ENCODE results near the gene ATP1A3. TPM values are rescaled to one million over a fixed set of nuclear protein-coding genes. Genes with fewer than 3 reads are reported as not detected.

Gene ATP1A3
- total RNA-seq, 1 experiment from 2014 or later, result 34.7 TPM

DNA sequence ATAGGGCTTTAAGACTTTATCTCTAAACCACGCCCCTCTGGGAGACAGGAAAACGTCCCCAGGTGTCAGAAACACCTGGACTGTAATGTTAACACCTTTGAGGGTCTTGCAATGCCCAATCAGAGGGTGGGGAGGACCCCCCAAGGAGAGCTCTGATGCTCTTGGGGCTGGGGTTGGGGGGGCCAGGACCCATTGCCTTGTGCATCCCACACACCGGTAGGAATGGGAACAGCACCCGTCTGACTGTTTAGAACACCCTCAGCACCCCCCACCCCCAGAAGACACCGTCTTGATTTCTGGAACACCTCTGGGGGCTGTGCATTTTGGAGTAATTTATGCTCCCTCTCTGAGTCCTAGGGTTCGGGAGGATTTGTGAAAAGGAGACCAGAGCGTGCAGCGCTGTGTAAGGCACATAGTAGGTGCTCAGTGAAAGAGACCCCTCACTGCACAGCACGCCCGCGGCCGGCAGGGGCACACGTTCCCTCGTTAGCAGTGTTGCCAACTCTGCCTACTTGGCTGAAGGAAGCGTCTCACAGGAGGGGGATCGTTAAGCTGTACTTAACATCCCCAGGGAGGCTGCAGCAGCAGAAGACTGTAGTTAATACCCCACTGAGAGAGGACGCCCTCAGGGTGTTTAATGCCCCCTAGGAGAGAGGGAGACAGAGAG, 63.0 kb downstream of the ATP1A3 start:
- H3K36me3 ChIP-seq (ENCODE audit: control insufficient read depth in 1 of 2, insufficient read depth in 2 of 2, low read length in 2 of 2), result no peaks in the 10 kb centered on the region
- DNase-seq (ENCODE audit: low read depth, low spot score) (no peak), ATAC-seq (no peak)
- no peaks in the 10 kb centered on the region for H3K9me3 ChIP-seq (ENCODE audit: control insufficient read depth in 1 of 2, insufficient read depth in 1 of 2, low read depth in 1 of 2, low read length in 2 of 2)
- H3K27me3 ChIP-seq (ENCODE audit: insufficient read depth, low read length), result no peaks in the 10 kb centered on the region; the same call in 1 of the 2 replicates
- H3K4me1 ChIP-seq (ENCODE audit: control insufficient read depth in 1 of 2, insufficient read depth in 2 of 2, low read length in 2 of 2), result peaks cover 17 to 33% of the 10 kb centered on the region in 2 experiments
- H3K9me2 ChIP-seq (ENCODE audit: insufficient read depth), result no peaks in the 10 kb centered on the region
- BruUV-seq (replicated peaks), result no TSS peak
- no peak overlapping the region for H3K4me2 ChIP-seq (ENCODE audit: low read length)
- H3K4me3 ChIP-seq (replicated peaks in 1 of 2; ENCODE audit: low read depth in 1 of 2, low read length in 2 of 2), result no peak overlapping the region
- ChIA-PET POLR2A (no interaction called here), RAD21 (ENCODE audit: low non-redundant PET in 1 of 2, low total read pairs in 2 of 2, uncharacterized antibody in 2 of 2, unreplicated experiment in 2 of 2) (no interaction called here), CTCF (no interaction called here)
- no peaks in the 10 kb centered on the region for H3K79me2 ChIP-seq (ENCODE audit: insufficient read depth, low read length)
- H3K9ac ChIP-seq (ENCODE audit: low read length), result no peak overlapping the region
- no peak overlapping the region for H3K27ac ChIP-seq (ENCODE audit: low read depth, low read length)
- intact Hi-C loops (cut with micrococcal nuclease), result no loop called here
- TF ChIP-seq REST (IDR thresholded peaks at IDR 0.05; ENCODE audit: low read depth), result no peak
- TF ChIP-seq ELF1 (IDR thresholded peaks at IDR 0.05; ENCODE audit: borderline replicate concordance, low read depth), result no peak
- no peaks in the 10 kb centered on the region for H4K20me1 ChIP-seq (ENCODE audit: insufficient read depth)
- no peak overlapping the region for H2AFZ ChIP-seq (ENCODE audit: low read depth, low read length, poor library complexity, severe bottlenecking)

- Histone ChIP-seq H3K27ac (ENCODE audit: low read depth, low read length) (no peak overlapping the region), H3K4me1 (ENCODE audit: control insufficient read depth in 1 of 2, insufficient read depth in 2 of 2, low read length in 2 of 2) (peaks cover 17 to 32% of the 10 kb centered on the region in 2 experiments), H3K27me3 (ENCODE audit: insufficient read depth, low read length) (no peaks in the 10 kb centered on the region; the same call in 1 of the 2 replicates), H3K79me2 (ENCODE audit: insufficient read depth, low read length) (no peaks in the 10 kb centered on the region), H2AFZ (ENCODE audit: low read depth, low read length, poor library complexity, severe bottlenecking) (no peak overlapping the region), H3K4me3 (replicated peaks in 1 of 2; ENCODE audit: low read depth in 1 of 2, low read length in 2 of 2) (no peak overlapping the region), H4K20me1 (ENCODE audit: insufficient read depth) (no peaks in the 10 kb centered on the region), H3K9ac (ENCODE audit: low read length) (no peak overlapping the region), H3K4me2 (ENCODE audit: low read length) (peak overlapping the region; percentile 27), H3K9me2 (ENCODE audit: insufficient read depth) (no peaks in the 10 kb centered on the region), H3K9me3 (ENCODE audit: control insufficient read depth in 1 of 2, insufficient read depth in 1 of 2, low read depth in 1 of 2, low read length in 2 of 2) (no peaks in the 10 kb centered on the region), H3K36me3 (ENCODE audit: control insufficient read depth in 1 of 2, insufficient read depth in 2 of 2, low read length in 2 of 2) (no peaks in the 10 kb centered on the region)
- intact Hi-C loops (cut with micrococcal nuclease), result no loop called here
- ChIA-PET RAD21 (ENCODE audit: low non-redundant PET in 1 of 2, low total read pairs in 2 of 2, uncharacterized antibody in 2 of 2, unreplicated experiment in 2 of 2) (no interaction called here), CTCF (no interaction called here), POLR2A (no interaction called here)
- BruUV-seq (replicated peaks), result no TSS peak
- ATAC-seq, result no peak
- DNase-seq (ENCODE audit: low read depth, low spot score), result no peak
- no peak for TF ChIP-seq YY1 (IDR thresholded peaks at IDR 0.05; ENCODE audit: extremely low read depth, insufficient replicate concordance, low read depth, low read length)
- no peak for TF ChIP-seq ELF1 (IDR thresholded peaks at IDR 0.05; ENCODE audit: borderline replicate concordance, low read depth)
- no peak for TF ChIP-seq EZH2 (IDR thresholded peaks at IDR 0.05)
- no peak for TF ChIP-seq ZBTB33 (IDR thresholded peaks at IDR 0.05; ENCODE audit: extremely low read depth, insufficient replicate concordance, low read length)
- no peak for TF ChIP-seq SP1 (IDR thresholded peaks at IDR 0.05; ENCODE audit: low read depth)
- TF ChIP-seq, protein P1, sequence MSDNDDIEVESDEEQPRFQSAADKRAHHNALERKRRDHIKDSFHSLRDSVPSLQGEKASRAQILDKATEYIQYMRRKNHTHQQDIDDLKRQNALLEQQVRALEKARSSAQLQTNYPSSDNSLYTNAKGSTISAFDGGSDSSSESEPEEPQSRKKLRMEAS (IDR thresholded peaks at IDR 0.05), result no peak
- TF ChIP-seq, protein P2, sequence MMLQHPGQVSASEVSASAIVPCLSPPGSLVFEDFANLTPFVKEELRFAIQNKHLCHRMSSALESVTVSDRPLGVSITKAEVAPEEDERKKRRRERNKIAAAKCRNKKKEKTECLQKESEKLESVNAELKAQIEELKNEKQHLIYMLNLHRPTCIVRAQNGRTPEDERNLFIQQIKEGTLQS (IDR thresholded peaks at IDR 0.05), result no peak
- TF ChIP-seq RAD21 (IDR thresholded peaks at IDR 0.05; ENCODE audit: low read depth), result no peak
- no peak for TF ChIP-seq EZH2phosphoT487 (IDR thresholded peaks at IDR 0.05; ENCODE audit: borderline replicate concordance)
- no peak for TF ChIP-seq ZNF274 (IDR thresholded peaks at IDR 0.05; ENCODE audit: low read depth, low read length)
- no peak for TF ChIP-seq EGR1 (IDR thresholded peaks at IDR 0.05; ENCODE audit: low read depth)
- no peak for TF ChIP-seq TCF7L2 (IDR thresholded peaks at IDR 0.05; ENCODE audit: borderline replicate concordance, extremely low read depth, insufficient read depth, insufficient read length)
Observed at GRCh38 chr19:41930322-41930722, 63.7 kb downstream of the ATP1A3 start.
